ENCODE measurements around the gene ARG1.
A peak's percentile ranks its signal among the peaks of the same experiment; 100 is the strongest.

Gene ARG1

DNA sequence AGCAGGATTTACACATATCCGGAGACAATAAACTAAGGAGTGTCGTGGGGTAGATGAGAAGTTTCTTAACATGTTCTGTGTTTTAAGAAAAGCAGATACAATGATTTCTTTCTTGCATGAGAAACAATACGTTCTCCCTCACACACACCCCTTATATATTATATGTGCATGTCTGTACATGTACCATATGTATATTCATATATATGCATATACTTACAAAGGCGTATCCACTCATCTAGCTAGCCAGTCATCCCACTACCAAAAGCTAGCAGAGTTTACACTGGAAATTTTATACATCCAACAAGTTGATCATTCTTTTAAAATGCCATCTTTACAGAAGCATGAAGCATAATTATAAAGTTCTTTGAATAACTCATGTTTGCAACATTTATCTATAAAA is 14.9 kb downstream of the ARG1 start:
- no peak for DNase-seq

GRCh38 chr6:131588643-131589042 is 15.6 kb downstream of the ARG1 start:
- DNase-seq: no peak

GRCh38 chr6:131592935-131593334 is 19.9 kb downstream of the ARG1 start:
- no peak for DNase-seq

DNA sequence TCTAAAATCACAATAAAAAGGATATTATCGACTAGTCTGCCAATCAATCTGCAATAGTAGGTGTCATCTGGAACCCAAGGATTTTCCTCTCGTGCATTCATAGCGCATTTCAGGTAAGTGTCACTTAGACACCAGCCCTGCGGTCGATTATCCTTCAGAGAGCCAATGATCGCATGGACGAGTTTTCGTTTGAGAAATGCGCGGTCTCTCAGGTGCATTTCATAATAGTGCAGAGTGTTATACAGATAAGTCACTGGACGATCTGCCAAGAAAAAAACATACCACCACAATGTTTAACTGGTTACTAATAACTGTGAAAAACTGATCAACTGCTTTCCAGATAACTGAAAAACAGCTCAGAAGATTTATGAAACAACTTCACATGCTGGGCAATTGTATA is 21.0 kb downstream of the ARG1 start:
- no peak for DNase-seq

DNA sequence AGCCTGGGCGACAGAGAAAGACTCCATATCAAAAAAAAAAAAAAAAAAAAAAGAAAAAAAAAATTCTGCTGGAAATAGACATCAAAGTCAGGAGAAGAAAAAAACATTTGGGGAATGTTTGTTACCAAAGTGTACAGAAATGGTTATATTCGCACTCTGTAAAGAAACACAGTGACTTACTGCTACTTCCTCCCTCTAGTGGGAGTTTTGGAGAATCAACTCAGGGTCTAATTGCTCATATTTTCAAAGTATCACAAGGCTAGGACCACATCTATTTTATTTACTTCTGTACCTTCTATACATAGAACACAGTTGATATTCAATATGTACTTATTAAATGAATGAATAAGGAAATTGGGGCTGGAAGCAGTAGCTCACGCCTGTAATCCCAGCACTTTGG is 24.4 kb downstream of the ARG1 start:
- no peak for DNase-seq

- DNase-seq: no peak
Measured at GRCh38 chr6:131600716-131601115, 27.7 kb downstream of the ARG1 start.

DNA sequence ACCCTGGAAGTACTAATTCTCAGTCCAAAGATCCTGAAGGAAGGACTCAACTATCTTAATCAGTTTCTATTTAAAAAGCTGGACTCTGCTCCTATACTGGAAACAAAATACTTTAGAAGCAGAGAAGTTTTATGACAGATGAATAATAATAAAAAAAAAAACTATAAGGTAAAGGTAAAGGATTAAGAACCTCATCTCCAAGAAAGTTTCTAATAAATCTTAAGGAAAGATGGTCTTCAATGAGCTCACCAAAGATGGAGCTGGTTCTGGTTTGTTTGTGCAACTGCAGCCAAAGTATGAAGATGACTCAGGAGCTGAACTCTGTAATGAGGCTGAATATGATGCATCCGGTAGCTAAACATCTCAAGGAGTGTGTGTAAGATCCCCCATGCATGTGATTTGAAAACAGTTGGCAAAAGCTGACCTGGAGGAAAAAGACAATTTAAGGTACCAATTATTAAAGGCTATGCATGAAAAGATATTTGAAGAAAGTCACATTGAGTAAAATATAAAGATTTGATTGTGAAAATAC is 29.8 kb downstream of the ARG1 start:
- no peak for DNase-seq

GRCh38 chr6:131613296-131613925 is 40.4 kb downstream of the ARG1 start:
- DNase-seq: no peak

DNA sequence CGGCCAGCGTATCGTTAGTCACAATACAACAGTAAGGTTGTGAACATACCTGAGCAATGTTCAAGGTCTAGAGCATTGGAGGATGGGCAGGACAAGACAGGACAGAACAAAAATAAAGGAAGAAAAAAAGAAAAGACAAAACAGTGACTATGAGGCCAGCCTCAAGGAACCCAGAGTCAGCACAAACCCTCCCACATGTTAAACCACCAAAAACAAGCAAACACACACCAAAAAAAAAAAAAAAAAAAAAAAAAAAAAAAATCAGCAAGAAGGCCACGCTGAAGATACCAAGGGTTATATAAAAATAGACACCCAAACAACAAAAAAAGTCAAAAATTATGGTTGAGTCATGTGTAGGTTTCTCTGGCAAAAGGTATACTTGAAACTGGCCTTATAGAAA is 42.2 kb downstream of the ARG1 start:
- no peak for DNase-seq

GRCh38 chr6:131627724-131628682 is 55.0 kb downstream of the ARG1 start, which contains the start of gene MED23:
MED23 (minus strand) TSS chr6:131628242; CDS start chr6:131628049, 193 bp downstream.
- DNase-seq: peak; percentile 95

GRCh38 chr6:131628726-131629125 is 55.7 kb downstream of the ARG1 start:
- DNase-seq: no peak

- no peak for DNase-seq
Measured at GRCh38 chr6:131629651-131630050, 56.6 kb downstream of the ARG1 start.

- no peak for DNase-seq
Measured at GRCh38 chr6:131631625-131632289, 58.7 kb downstream of the ARG1 start.
